ENCODE data around the gene PTPRG.

DNA sequence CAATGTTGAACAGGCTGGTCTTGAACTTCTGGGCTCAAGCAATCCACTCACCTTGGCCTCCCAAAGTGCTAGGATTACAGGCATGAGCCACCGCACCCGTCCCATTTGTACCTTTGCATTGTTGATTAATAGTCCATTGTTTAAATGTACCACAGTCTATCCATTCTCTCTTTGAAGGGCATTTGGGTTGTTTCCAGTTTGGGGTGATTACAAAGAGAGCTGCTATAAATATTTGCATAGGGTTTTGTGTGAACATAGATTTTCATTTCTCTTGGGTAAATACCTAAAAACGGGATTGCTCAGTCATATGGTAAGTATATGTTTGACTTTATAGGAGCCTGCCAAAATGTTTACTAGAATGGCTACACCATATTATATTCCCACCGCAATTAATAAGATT is 13.7 kb upstream of the PTPRG start:
- TF ChIP-seq, protein P1, sequence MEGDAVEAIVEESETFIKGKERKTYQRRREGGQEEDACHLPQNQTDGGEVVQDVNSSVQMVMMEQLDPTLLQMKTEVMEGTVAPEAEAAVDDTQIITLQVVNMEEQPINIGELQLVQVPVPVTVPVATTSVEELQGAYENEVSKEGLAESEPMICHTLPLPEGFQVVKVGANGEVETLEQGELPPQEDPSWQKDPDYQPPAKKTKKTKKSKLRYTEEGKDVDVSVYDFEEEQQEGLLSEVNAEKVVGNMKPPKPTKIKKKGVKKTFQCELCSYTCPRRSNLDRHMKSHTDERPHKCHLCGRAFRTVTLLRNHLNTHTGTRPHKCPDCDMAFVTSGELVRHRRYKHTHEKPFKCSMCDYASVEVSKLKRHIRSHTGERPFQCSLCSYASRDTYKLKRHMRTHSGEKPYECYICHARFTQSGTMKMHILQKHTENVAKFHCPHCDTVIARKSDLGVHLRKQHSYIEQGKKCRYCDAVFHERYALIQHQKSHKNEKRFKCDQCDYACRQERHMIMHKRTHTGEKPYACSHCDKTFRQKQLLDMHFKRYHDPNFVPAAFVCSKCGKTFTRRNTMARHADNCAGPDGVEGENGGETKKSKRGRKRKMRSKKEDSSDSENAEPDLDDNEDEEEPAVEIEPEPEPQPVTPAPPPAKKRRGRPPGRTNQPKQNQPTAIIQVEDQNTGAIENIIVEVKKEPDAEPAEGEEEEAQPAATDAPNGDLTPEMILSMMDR (conservative IDR thresholded peaks at IDR 0.05; ENCODE audit: low read depth, low read length) = no peak
- no peak for TF ChIP-seq EZH2 (IDR thresholded peaks at IDR 0.05; ENCODE audit: borderline replicate concordance, low read depth, low read length, poor library complexity, severe bottlenecking)
